ENCODE data around the gene R3HDML.

DNA sequence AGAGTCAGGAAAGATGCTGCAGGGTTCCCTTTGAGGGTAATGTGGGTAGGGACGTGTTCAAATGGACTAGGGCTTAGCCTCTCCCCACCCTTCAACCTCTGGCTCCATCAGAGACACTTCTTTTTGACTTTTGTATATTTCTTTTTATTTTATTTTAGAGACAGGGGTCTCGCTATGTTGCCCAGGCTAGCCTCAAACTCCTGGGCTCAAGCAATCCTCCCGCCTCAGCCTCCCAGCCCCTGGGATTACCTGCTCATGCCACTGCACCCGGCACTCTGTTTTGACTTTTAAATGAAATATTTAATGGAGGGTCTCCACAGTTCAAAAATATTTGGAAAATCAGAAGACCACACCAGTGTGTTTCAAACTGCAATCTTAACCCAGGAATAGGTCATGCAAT is 27.2 kb downstream of the R3HDML start:
- no peak for TF ChIP-seq POLR2A (IDR thresholded peaks at IDR 0.05)
- TF ChIP-seq, protein P1, sequence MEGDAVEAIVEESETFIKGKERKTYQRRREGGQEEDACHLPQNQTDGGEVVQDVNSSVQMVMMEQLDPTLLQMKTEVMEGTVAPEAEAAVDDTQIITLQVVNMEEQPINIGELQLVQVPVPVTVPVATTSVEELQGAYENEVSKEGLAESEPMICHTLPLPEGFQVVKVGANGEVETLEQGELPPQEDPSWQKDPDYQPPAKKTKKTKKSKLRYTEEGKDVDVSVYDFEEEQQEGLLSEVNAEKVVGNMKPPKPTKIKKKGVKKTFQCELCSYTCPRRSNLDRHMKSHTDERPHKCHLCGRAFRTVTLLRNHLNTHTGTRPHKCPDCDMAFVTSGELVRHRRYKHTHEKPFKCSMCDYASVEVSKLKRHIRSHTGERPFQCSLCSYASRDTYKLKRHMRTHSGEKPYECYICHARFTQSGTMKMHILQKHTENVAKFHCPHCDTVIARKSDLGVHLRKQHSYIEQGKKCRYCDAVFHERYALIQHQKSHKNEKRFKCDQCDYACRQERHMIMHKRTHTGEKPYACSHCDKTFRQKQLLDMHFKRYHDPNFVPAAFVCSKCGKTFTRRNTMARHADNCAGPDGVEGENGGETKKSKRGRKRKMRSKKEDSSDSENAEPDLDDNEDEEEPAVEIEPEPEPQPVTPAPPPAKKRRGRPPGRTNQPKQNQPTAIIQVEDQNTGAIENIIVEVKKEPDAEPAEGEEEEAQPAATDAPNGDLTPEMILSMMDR (IDR thresholded peaks at IDR 0.05), result no peak

Measured in tibial nerve (tissue), 3 donors.